C4-2B (cell line): ENCODE results near the gene PRR12.

ENCODE experiments used
- CTCF ChIP-seq: fragments of 450-650 bp; conservative IDR thresholded peaks from 2 replicates; pipeline ENCODE4 v1.5.1; 2017; ENCODE audit warnings: mild to moderate bottlenecking
- ZFX ChIP-seq: fragments of 450-650 bp; IDR thresholded peaks from 2 replicates; pipeline ENCODE4 v1.6.1; 2017

DNA sequence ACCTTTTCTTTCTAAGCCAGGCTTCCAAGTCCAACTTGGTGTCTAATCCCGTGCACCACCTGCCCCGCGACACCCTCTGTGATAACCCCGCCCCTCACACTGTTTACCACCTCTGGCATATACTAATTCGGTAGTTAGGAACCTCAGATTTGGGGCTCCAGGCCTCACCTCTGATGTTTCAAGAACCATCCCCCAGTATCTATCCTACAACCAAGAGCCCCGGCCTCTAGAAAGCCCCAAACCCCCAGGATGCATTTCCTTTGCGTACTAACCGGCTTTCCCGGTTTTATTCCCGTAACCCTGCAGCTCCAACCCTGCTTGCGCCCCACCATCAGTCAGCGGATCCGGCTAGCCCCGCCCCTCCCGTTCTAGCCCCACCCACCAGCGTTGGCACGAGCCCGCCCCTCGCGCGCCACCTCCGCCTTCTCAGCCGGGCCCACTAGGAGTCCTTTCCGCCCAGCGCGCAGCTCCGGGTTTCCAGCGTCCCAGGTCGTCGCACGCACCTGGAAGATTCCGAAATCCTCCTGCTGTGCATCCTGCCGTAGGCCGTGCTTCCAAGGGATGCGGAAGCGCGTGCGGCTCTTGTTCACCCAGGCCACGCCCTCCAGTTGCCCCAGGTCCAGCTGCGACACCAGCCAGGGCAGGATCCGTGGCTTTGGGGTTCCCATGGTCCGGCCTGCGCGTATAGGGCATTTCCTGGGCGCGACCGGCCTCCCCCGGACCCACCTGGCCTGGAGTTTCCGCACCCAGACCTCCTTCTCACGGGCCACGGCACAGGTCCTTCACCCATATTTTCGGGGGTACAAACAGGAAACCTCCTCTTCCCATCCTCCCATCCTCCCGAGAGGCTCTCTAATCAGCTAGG, 73.4 kb downstream of the PRR12 start:
- TF ChIP-seq CTCF = no peak
- TF ChIP-seq ZFX = no peak
